Naive B cell (primary cell): Measurements from ENCODE around the gene SLC41A1. TPM values are rescaled to one million over a fixed set of nuclear protein-coding genes. Genes with fewer than 3 reads are reported as not detected.

Experiments
- ATAC-seq, 2 donors: fragments of 150-1000 bp; cut with Tn5 transposase; 2 replicates each; pipeline ENCODE4 v1.10.0; 2021; ENCODE audit warnings: low read depth in 2 of 2, mild to moderate bottlenecking in 2 of 2, moderate library complexity in 2 of 2
- DNase-seq: peaks from one replicate; pipeline ENCODE4 v3.0.0; 2022
- H3K27ac Mint-ChIP-seq, 6 donors: one replicate each; pipeline ENCODE4 v1.8.0; 2020 to 2022; ENCODE audit warnings: mild to moderate bottlenecking in 6 of 6, mixed read lengths in 6 of 6, moderate library complexity in 5 of 6, inconsistent platforms in 2 of 6
- H3K27me3 Mint-ChIP-seq, 3 donors: one replicate each; pipeline ENCODE4 v1.8.0; 2021 to 2022; ENCODE audit warnings: mixed read lengths in 3 of 3, mild to moderate bottlenecking in 1 of 3
- H3K36me3 Mint-ChIP-seq, 2 donors: one replicate each; pipeline ENCODE4 v1.8.0; 2020 to 2022; ENCODE audit warnings: mixed read lengths in 2 of 2, inconsistent platforms in 1 of 2, mild to moderate bottlenecking in 1 of 2
- H3K4me1 Mint-ChIP-seq, 3 donors: one replicate each; pipeline ENCODE4 v1.8.0; 2020 to 2022; ENCODE audit warnings: mixed read lengths in 3 of 3, inconsistent platforms in 1 of 3, mild to moderate bottlenecking in 1 of 3, moderate library complexity in 1 of 3
- H3K4me3 Mint-ChIP-seq, 8 donors: one replicate each; pipeline ENCODE4 v1.8.0; 2020 to 2022; ENCODE audit warnings: mild to moderate bottlenecking in 8 of 8, mixed read lengths in 8 of 8, moderate library complexity in 8 of 8, inconsistent platforms in 2 of 8
- H3K9me3 Mint-ChIP-seq, 7 donors: one replicate each; pipeline ENCODE4 v1.8.0; 2020 to 2022; ENCODE audit warnings: mixed read lengths in 7 of 7, mild to moderate bottlenecking in 5 of 7, inconsistent platforms in 2 of 7, moderate library complexity in 1 of 7
- polyA plus RNA-seq, 6 donors: library from polyadenylated mRNA; unstranded; fragments of 300-500 nt; fragmentation: Illumina TruSeq; gene quantifications; one replicate each; pipeline ENCODE4 v1.2.3, GENCODE V29; 2021; ENCODE audit warnings: low read depth in 6 of 6

The SLC41A1 gene
- polyA plus RNA-seq, 6 donors from 2014 or later: 0.11 to 14.4 (median 10.5) TPM

DNA sequence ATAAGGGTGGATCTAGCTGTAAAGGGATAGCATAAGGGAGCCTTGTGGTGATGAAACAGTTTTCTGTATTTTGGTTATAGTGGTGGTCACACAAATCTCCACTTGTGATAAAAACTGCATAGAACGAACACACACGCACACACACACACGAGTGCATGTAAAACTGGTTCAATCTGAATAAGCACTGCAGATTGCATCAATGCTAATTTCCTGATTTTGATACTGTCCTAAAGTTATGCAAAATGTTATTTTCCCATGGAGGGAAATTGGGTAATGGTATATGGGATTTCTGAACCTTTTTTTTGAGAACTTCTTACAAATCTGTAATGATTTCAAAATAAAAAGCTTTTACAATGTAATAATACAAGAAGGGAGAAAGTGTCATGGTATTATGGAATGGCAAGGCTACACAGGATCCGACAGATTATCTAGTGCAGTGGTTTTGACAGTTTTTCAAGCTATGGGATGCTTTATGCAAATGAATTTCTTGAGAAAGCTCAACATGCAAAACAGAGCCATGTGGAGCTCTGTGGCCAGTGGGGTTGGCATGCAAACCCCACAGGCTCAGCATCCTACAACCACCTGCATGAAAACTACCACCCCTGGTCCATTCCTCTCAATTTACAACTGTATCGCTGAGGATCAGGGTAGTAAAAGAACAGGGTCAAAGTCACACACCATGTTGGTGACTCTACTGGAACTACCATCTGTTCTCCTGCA, 18.8 kb downstream of the SLC41A1 start:
- Mint-ChIP-seq H3K4me1 (peaks cover 10 to 18% (median 17%) of the 10 kb centered on the region in 3 donors), H3K27me3 (no peaks in the 10 kb centered on the region), H3K4me3 (no peak overlapping the region), H3K36me3 (peaks cover 0 to 55% of the 10 kb centered on the region in 2 donors), H3K9me3 (no peaks in the 10 kb centered on the region), H3K27ac (peak overlapping the region in 2 of 6 donors; percentile 15 to 28)
- DNase-seq (no peak), ATAC-seq (peak in 1 of 2 donors; percentile 41)

DNA sequence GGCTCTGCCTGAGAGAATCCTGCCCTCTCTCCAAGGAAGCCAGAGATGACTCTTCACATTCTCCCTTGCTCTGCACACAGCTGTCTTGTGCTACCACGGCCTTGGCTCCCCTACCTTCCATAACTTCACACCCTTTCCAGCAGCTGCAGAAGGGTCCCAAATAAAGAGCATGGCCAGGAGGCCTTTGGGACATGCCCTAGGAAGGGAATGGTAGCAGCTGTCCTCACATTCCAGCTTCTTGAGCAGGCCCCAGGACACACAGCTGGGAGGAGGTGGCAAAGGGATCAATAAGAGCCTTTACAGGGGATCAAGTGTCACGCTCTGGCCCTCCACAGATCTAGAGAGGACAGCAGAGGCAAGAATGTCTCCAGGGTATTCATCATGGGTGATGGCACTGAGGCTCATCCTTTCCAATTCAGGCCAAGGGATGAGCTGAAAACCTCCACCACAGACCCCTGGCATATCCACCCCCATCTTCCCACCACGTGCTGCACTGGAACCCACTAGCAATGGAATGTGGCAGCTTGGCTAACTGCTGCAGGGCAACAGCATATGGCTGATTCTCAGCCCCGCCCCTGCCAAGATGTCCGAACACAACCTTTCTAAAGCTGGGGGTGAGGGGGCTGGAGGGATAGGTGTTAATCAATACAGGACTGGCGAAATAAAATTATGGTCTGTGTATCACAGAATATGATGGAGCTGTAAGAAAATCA, 19.9 kb downstream of the SLC41A1 start:
- Mint-ChIP-seq H3K4me3 (peak overlapping the region in 1 of 8 donors; percentile 12), H3K27ac (peak overlapping the region in 1 of 6 donors; percentile 86), H3K4me1 (peaks cover 10 to 18% (median 17%) of the 10 kb centered on the region in 3 donors), H3K36me3 (peaks cover 0 to 46% of the 10 kb centered on the region in 2 donors), H3K9me3 (no peaks in the 10 kb centered on the region), H3K27me3 (no peaks in the 10 kb centered on the region)
- ATAC-seq (no peak), DNase-seq (no peak)

DNA sequence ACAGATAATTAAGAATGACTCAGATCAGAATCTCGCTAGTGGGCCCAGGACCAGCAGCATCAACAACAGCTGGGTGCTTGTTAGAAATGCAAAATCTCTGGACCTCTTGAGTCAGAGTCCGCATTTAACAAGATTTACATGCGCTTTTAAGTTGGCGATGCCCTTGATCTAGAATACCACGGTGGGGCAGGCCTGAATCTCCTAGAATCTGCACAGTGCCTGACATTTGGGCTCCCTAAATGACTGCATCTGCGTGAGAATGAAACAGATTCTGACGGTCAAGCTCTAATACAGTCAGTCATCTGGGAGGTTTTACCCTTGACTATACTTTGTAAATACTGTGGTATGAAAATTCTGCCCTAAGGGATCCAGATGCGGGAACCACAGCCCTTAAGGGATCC, 20.5 kb downstream of the SLC41A1 start:
- Mint-ChIP-seq H3K4me1 (peaks cover 10 to 18% (median 17%) of the 10 kb centered on the region in 3 donors), H3K9me3 (no peaks in the 10 kb centered on the region), H3K4me3 (no peak overlapping the region), H3K27me3 (no peaks in the 10 kb centered on the region), H3K27ac (no peak overlapping the region), H3K36me3 (peaks cover 0 to 40% of the 10 kb centered on the region in 2 donors)
- ATAC-seq (no peak), DNase-seq (no peak)

DNA sequence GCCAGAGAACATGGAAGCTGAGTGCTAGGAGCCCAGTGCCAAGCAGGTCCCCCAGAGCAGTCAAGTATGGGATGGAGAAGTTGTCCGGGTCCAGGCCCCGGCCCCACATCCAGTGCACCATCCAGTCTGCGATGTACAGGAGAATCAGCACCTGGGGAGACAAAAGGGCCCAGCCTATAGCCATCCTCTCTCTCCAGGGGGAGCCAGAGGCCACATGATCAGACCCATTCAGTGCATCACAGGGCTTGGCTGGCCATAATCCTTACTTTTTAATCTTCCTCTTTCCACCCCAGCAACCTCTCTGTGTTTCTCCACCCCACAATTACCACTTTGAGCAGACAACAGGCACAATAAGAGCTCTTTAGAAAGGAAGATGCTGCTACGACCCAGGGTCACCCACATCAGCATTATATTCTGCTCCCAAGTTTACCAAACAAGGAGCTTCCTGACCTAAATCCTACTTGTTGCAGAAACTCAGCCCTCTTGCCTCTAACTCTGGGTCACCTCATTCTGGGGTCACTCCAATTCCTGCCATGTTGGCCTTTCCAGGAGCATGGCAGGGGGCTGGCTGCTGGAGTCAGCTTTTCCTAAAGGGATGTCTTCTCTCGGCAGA, 21.3 kb downstream of the SLC41A1 start:
- H3K36me3 Mint-ChIP-seq: peaks cover 0 to 33% of the 10 kb centered on the region in 2 donors

DNA sequence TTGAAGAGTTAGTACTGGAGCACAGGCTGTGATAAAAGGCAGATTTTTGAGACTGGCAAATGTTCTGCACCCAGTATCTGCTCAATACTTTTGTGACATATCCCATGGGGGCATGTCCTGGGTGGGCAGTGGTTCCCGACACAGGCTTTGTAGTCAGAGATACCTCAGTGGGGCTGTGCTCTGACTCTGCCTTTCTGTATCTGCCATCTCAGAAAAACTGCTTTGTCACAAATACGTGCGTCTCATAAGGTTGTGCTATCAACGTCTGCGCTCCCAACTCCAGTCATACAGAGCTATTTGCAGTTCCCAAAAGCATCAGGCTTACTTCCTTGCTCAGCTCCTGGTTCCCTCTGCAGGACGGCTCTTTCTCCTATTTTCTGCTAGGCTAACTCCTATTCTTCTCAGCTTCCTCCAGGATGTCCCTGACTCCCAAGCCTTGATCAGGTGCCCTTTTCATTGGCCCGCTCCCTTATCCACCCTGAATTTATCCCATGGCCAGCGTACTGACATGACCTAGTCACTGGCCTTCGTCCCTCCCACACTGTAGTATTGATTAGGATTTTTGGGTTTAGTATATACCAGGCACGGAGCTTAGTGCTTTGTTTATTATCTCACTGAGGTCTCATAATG, 25.6 kb downstream of the SLC41A1 start:
- Mint-ChIP-seq H3K27me3 (no peaks in the 10 kb centered on the region), H3K4me3 (no peak overlapping the region), H3K9me3 (no peaks in the 10 kb centered on the region), H3K27ac (peak overlapping the region in 1 of 6 donors; percentile 57), H3K36me3 (peaks cover 0 to 15% of the 10 kb centered on the region in 2 donors), H3K4me1 (peaks cover 0 to 4% (median 0%) of the 10 kb centered on the region in 3 donors)
- DNase-seq (no peak), ATAC-seq (no peak)

More for the DNA sequence above, 21.3 kb downstream of the SLC41A1 start:
- H3K27ac Mint-ChIP-seq: peak overlapping the region in 1 of 6 donors; percentile 29
- ATAC-seq: peak; percentile 87 to 93
- H3K4me3 Mint-ChIP-seq: no peak overlapping the region
- H3K4me1 Mint-ChIP-seq: peaks cover 10 to 18% (median 17%) of the 10 kb centered on the region in 3 donors
- peak; percentile 47 for DNase-seq
- H3K9me3 Mint-ChIP-seq: no peaks in the 10 kb centered on the region
- no peaks in the 10 kb centered on the region for H3K27me3 Mint-ChIP-seq

DNA sequence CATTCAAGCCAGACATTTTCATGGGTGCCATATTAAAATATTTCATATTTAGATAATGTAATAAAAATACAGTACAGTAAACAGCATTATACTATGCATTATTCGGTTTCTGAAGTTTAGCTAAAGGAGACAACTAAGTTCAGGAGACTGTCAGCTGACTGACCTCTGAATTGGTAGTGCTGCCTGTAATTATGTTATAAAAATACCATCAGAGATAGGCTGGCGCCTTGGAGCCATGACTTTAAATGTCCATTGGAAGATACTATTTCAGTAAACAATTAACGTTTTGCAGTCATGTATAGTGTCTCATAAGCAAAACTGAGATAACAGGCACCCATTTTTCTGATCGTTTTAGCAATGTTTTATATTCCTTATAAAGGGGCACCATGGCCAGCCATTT, 26.4 kb downstream of the SLC41A1 start:
- DNase-seq (no peak), ATAC-seq (no peak)
- H3K4me3 Mint-ChIP-seq: no peak overlapping the region
- peaks cover 0 to 15% of the 10 kb centered on the region in 2 donors for H3K36me3 Mint-ChIP-seq
- H3K27me3 Mint-ChIP-seq: no peaks in the 10 kb centered on the region
- H3K9me3 Mint-ChIP-seq: no peaks in the 10 kb centered on the region
- no peak overlapping the region for H3K27ac Mint-ChIP-seq
- H3K4me1 Mint-ChIP-seq: peaks cover 0 to 1% (median 0%) of the 10 kb centered on the region in 3 donors

DNA sequence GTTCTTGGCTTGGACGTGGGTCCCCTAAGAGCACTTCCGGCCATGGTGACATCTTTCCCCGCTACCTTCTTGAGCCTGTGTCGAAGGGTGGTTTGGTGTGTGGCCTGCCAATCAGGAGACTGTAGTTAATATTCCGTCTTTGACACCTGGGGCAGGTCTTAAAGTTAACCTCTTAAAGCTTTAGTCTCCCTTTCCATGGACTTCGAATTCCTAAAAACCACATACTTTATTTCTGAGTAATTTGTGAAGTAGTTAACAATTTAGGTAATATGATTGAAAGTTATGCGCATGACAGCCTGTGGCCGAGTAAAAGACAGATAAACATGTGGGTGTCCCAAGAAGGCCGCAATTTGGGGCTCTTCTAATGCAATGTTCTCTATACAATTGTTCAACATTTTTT, 27.6 kb downstream of the SLC41A1 start:
- Mint-ChIP-seq H3K4me1 (no peaks in the 10 kb centered on the region), H3K9me3 (no peaks in the 10 kb centered on the region)
- no peak for ATAC-seq

DNA sequence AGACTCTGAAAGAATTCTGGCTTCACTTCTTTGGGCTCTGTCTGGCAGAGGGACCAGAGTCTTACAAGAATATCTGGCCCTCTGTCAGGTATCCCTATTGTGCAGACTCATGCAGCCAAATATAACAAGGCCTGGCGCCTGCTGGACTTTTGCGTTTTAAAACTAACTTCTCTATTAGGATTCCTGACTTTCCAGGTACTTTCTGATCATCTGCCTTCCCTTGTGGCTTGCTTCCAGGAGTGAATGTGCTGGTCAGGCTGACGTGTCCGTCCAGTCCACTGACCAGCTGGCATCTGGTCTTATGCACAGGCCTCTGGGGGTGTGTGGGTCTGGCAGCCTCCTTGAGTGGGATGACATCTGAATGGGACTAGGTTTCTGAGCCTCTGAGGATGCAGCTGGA, 29.1 kb downstream of the SLC41A1 start:
- Mint-ChIP-seq H3K27ac (peak overlapping the region in 1 of 6 donors; percentile 66), H3K4me3 (no peak overlapping the region), H3K27me3 (no peaks in the 10 kb centered on the region), H3K36me3 (no peaks in the 10 kb centered on the region), H3K4me1 (peaks cover 2% of the 10 kb centered on the region in 3 donors), H3K9me3 (no peaks in the 10 kb centered on the region)
- ATAC-seq (no peak), DNase-seq (no peak)

More for the DNA sequence above, 27.6 kb downstream of the SLC41A1 start:
- DNase-seq: no peak
- Mint-ChIP-seq H3K27ac (peak overlapping the region in 1 of 6 donors; percentile 80), H3K4me3 (no peak overlapping the region), H3K27me3 (no peaks in the 10 kb centered on the region), H3K36me3 (peaks cover 0 to 10% of the 10 kb centered on the region in 2 donors)

DNA sequence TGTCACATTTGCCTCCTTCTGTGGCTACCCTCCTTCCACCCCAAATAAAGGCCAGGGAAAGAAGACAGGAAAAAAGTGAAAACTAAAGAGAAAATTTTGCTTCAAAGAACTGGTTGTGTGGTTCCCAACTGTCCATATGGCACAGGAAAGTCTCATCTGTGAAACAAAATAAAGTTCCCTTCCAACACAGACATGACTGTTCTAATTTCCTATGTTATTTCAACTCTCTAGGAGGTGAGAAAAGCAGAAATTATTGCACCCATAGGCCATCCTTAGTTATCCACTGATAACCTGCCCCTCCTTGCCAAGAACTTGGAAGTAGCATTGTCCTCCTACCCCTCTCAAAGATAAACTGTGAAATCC, 29.6 kb downstream of the SLC41A1 start:
- DNase-seq (no peak), ATAC-seq (no peak)
- H3K36me3 Mint-ChIP-seq: no peaks in the 10 kb centered on the region
- H3K27me3 Mint-ChIP-seq: no peaks in the 10 kb centered on the region
- H3K27ac Mint-ChIP-seq: no peak overlapping the region
- no peak overlapping the region for H3K4me3 Mint-ChIP-seq
- H3K4me1 Mint-ChIP-seq: peaks cover 5 to 7% (median 6%) of the 10 kb centered on the region in 3 donors
- no peaks in the 10 kb centered on the region for H3K9me3 Mint-ChIP-seq

DNA sequence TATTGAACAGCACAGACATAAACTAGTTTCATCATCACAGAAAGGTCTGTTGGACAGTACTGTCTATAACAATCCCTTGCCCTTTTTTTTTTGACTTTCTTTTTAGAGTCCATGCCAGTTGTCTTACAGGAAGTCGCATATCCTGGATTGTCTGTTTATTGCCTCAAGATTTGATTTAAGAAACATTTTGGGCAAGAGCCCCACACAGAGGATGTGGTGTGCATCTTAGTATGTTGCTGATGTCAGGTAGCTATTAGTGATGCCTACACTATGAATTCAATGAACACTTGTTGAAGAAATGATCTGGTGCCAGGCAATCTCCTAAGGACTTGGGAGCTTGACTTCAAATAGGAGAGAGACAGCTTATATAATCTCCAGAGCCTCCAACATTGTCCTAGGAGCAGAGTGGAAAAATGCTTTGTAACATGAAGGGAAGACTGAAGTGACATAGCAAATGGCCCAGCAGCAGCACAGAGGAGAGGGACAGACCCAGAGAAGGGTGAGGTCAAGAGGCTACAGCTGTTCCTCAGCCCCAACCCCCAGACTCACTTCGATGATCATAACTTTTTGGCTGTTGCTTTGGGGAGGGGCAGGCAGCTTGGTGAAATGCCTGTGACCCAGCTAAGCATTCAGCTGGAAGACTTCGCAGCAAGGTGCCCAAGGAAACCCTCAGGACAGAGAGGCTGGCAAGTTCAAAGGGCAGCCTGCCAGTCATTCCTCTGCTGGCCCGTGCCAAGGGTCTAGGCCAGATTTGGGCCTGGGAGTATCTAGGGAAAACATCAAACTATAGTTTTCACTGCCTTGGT, 30.2 kb downstream of the SLC41A1 start:
- ATAC-seq (no peak), DNase-seq (no peak)
- Mint-ChIP-seq H3K4me1 (peaks cover 11 to 13% (median 11%) of the 10 kb centered on the region in 3 donors), H3K27ac (peak overlapping the region in 1 of 6 donors; percentile 8), H3K36me3 (no peaks in the 10 kb centered on the region), H3K27me3 (no peaks in the 10 kb centered on the region), H3K9me3 (no peaks in the 10 kb centered on the region), H3K4me3 (no peak overlapping the region)

DNA sequence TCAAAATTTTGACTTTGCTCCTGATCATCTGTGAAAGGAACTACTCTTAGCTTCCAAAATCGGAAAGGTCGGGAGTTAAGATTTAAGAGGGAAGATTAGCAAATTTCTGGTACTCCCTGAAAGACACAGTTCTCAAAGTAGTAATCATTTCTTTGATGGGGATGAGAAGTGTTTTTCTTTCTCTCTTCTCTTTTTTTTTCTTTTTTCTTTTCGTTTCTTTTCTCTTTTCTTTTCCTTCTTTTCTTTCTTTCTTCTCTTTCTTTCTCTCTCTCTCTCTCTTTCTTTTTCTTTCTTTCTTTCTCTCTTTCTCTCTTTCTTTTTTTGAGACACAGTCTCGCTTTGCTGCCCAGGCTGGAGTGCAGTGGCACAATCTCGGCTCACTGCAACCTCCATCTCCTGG, 32.7 kb downstream of the SLC41A1 start:
- no peaks in the 10 kb centered on the region for H3K27me3 Mint-ChIP-seq
- peaks cover 17 to 26% (median 19%) of the 10 kb centered on the region in 3 donors for H3K4me1 Mint-ChIP-seq
- H3K4me3 Mint-ChIP-seq: no peak overlapping the region
- H3K36me3 Mint-ChIP-seq: no peaks in the 10 kb centered on the region
- no peak overlapping the region for H3K27ac Mint-ChIP-seq
- ATAC-seq: no peak
- no peak for DNase-seq
- H3K9me3 Mint-ChIP-seq: no peaks in the 10 kb centered on the region

DNA sequence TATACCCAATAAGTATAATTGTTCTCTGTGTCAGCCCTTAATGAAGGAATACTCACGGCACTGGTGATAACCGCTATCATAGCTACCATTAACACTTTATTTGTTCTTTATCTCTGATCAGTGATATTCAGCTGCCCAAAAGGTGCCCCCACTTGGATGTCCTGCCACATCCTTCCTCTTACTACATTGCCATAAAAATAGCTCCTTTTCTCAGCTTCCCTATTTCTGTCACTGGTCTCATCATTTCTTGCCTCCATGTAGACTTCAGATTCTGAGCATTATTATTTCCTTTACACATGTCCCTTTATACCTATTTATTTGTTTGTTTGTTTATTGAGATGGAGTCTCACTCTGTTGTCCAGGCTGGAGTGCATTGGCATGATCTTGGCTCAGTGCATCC, 35.0 kb downstream of the SLC41A1 start:
- H3K36me3 Mint-ChIP-seq: no peaks in the 10 kb centered on the region
- peak overlapping the region in 4 of 6 donors; percentile 13 to 95 (median 58) for H3K27ac Mint-ChIP-seq
- ATAC-seq (no peak), DNase-seq (no peak)
- H3K4me3 Mint-ChIP-seq: peak overlapping the region in 2 of 8 donors; percentile 34 to 68
- peaks cover 24 to 45% (median 39%) of the 10 kb centered on the region in 3 donors for H3K4me1 Mint-ChIP-seq
- no peaks in the 10 kb centered on the region for H3K27me3 Mint-ChIP-seq
- H3K9me3 Mint-ChIP-seq: no peaks in the 10 kb centered on the region

DNA sequence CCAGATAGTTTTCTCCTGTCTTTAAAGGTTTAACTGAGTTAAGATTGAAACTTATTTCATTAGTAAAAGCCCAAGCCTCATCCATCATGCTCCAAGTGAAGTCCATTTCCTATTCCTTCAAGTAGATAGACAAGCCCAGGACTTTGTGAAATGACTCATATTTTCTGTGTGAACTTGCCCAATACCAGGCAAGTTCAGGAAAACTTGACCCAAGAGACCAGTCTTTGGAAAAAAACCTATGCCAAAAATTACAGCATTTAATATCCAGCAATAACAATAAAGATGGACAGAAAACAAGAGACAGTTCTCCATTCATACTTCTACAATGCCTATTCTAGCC, 37.3 kb downstream of the SLC41A1 start:
- ATAC-seq (no peak), DNase-seq (no peak)
- no peaks in the 10 kb centered on the region for H3K36me3 Mint-ChIP-seq
- H3K9me3 Mint-ChIP-seq: no peaks in the 10 kb centered on the region
- H3K27ac Mint-ChIP-seq: peak overlapping the region; percentile 96 to 99 (median 97)
- peaks cover 34 to 68% (median 61%) of the 10 kb centered on the region in 3 donors for H3K4me1 Mint-ChIP-seq
- H3K27me3 Mint-ChIP-seq: no peaks in the 10 kb centered on the region
- H3K4me3 Mint-ChIP-seq: peak overlapping the region; percentile 84 to 96 (median 94)
